ENCODE data around the gene DSTN. TPM values are rescaled to one million over a fixed set of nuclear protein-coding genes. Genes with fewer than 3 reads are reported as not detected.

The DSTN gene
- total and polyA plus RNA-seq, 2 experiments from 2014 or later = 162 to 459 TPM

DNA sequence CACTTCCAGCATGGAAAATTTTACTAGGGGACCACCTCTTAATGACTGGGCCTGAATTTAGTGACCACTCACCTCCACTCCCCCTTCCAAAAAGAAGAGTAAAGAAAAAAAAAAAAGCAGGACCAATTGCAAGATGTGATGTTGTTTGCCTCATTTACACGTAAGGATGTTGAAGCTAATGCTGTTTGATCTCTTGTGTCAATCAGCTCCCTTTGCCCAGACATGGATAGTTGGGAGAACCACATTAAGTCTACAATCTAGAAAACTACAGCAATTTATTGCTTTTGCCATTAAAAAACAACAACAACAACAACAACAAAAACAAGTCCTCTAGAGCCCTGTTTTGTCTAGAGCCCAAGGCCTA is 11.0 kb upstream of the DSTN start:
- H3K79me2 ChIP-seq (replicated peaks; ENCODE audit: insufficient read depth) = no peaks in the 10 kb centered on the region
- Mint-ChIP-seq H3K9me3 (no peaks in the 10 kb centered on the region; the same call in 2 of the 3 replicates), H3K27me3 (ENCODE audit: insufficient read depth, low read depth, poor library complexity) (peaks cover 3% of the 10 kb centered on the region), H3K4me1 (peaks cover 24% of the 10 kb centered on the region), H3K4me3 (no peak overlapping the region; the same call in 2 of the 3 replicates), H3K27ac (peak overlapping the region; percentile 95), H3K36me3 (ENCODE audit: low read depth) (no peaks in the 10 kb centered on the region)
- H3K36me3 ChIP-seq (ENCODE audit: insufficient read depth) = no peaks in the 10 kb centered on the region
- ATAC-seq (no peak), DNase-seq (ENCODE audit: low spot score) (no peak)
- H3K9me2 ChIP-seq (ENCODE audit: insufficient read depth) = peaks cover 11% of the 10 kb centered on the region; the same call in 1 of the 2 replicates
- peak overlapping the region; percentile 63; the same call in 1 of the 2 replicates for H2AFZ ChIP-seq
- H3K4me2 ChIP-seq = no peak overlapping the region; the same call in 1 of the 2 replicates
- no peaks in the 10 kb centered on the region for H4K20me1 ChIP-seq (replicated peaks; ENCODE audit: insufficient read depth)
- H3K27ac ChIP-seq (ENCODE audit: low read depth) = peak overlapping the region; percentile 74
- peaks cover 26% of the 10 kb centered on the region for H3K4me1 ChIP-seq (ENCODE audit: insufficient read depth)
- TF ChIP-seq JUNB (IDR thresholded peaks at IDR 0.05; ENCODE audit: unreplicated experiment) (no peak), POLR2AphosphoS5 (IDR thresholded peaks at IDR 0.05; ENCODE audit: low read depth) (no peak), ZNF114 (CRISPR knock-in tag; IDR thresholded peaks at IDR 0.05) (no peak), ZNF331 (CRISPR knock-in tag; IDR thresholded peaks at IDR 0.05; ENCODE audit: low read depth) (no peak), CREB1 (CRISPR knock-in tag; IDR thresholded peaks at IDR 0.05; ENCODE audit: low read depth) (no peak), EZH2phosphoT487 (IDR thresholded peaks at IDR 0.05; ENCODE audit: unreplicated experiment) (no peak), ZNF462 (CRISPR knock-in tag; IDR thresholded peaks at IDR 0.05) (no peak), NANOG (IDR thresholded peaks at IDR 0.05; ENCODE audit: borderline replicate concordance) (no peak), EZH2 (IDR thresholded peaks at IDR 0.05; ENCODE audit: low read depth, unreplicated experiment) (no peak), STAT1 (IDR thresholded peaks at IDR 0.05; ENCODE audit: unreplicated experiment) (no peak)
- TF ChIP-seq, protein P1, sequence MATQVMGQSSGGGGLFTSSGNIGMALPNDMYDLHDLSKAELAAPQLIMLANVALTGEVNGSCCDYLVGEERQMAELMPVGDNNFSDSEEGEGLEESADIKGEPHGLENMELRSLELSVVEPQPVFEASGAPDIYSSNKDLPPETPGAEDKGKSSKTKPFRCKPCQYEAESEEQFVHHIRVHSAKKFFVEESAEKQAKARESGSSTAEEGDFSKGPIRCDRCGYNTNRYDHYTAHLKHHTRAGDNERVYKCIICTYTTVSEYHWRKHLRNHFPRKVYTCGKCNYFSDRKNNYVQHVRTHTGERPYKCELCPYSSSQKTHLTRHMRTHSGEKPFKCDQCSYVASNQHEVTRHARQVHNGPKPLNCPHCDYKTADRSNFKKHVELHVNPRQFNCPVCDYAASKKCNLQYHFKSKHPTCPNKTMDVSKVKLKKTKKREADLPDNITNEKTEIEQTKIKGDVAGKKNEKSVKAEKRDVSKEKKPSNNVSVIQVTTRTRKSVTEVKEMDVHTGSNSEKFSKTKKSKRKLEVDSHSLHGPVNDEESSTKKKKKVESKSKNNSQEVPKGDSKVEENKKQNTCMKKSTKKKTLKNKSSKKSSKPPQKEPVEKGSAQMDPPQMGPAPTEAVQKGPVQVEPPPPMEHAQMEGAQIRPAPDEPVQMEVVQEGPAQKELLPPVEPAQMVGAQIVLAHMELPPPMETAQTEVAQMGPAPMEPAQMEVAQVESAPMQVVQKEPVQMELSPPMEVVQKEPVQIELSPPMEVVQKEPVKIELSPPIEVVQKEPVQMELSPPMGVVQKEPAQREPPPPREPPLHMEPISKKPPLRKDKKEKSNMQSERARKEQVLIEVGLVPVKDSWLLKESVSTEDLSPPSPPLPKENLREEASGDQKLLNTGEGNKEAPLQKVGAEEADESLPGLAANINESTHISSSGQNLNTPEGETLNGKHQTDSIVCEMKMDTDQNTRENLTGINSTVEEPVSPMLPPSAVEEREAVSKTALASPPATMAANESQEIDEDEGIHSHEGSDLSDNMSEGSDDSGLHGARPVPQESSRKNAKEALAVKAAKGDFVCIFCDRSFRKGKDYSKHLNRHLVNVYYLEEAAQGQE (IDR thresholded peaks at IDR 0.05; ENCODE audit: unreplicated experiment) = no peak
- TF ChIP-seq, protein P2, sequence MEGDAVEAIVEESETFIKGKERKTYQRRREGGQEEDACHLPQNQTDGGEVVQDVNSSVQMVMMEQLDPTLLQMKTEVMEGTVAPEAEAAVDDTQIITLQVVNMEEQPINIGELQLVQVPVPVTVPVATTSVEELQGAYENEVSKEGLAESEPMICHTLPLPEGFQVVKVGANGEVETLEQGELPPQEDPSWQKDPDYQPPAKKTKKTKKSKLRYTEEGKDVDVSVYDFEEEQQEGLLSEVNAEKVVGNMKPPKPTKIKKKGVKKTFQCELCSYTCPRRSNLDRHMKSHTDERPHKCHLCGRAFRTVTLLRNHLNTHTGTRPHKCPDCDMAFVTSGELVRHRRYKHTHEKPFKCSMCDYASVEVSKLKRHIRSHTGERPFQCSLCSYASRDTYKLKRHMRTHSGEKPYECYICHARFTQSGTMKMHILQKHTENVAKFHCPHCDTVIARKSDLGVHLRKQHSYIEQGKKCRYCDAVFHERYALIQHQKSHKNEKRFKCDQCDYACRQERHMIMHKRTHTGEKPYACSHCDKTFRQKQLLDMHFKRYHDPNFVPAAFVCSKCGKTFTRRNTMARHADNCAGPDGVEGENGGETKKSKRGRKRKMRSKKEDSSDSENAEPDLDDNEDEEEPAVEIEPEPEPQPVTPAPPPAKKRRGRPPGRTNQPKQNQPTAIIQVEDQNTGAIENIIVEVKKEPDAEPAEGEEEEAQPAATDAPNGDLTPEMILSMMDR (conservative IDR thresholded peaks at IDR 0.05; ENCODE audit: low read depth in 2 of 2) = no peak
- TF ChIP-seq, protein P3, sequence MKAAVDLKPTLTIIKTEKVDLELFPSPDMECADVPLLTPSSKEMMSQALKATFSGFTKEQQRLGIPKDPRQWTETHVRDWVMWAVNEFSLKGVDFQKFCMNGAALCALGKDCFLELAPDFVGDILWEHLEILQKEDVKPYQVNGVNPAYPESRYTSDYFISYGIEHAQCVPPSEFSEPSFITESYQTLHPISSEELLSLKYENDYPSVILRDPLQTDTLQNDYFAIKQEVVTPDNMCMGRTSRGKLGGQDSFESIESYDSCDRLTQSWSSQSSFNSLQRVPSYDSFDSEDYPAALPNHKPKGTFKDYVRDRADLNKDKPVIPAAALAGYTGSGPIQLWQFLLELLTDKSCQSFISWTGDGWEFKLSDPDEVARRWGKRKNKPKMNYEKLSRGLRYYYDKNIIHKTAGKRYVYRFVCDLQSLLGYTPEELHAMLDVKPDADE (IDR thresholded peaks at IDR 0.05) = no peak
- H3F3A ChIP-seq (replicated peaks; ENCODE audit: low read depth) = no peaks in the 10 kb centered on the region
- no peaks in the 10 kb centered on the region for H3K27me3 ChIP-seq (ENCODE audit: insufficient read depth)
- H3K4me3 ChIP-seq = no peak overlapping the region

All from GM23338 (cell line).